Fibroblast of villous mesenchyme (primary cell): ENCODE measurements around the gene HMGB2. TPM values are rescaled to one million over a fixed set of nuclear protein-coding genes. Genes with fewer than 3 reads are reported as not detected.

ENCODE experiments used
- DNase-seq: peaks from one replicate; pipeline ENCODE4 v3.0.0-alpha.2; 2010; ENCODE audit warnings: low read depth
- H3K4me3 ChIP-seq: 2 replicates; pipeline ENCODE4 v1.5.1; 2011; ENCODE audit warnings: low read depth, mild to moderate bottlenecking, low read length
- CTCF ChIP-seq: IDR thresholded peaks from 2 replicates; pipeline ENCODE4 v1.5.1; 2012; ENCODE audit warnings: low read depth, mild to moderate bottlenecking, low read length; ENCODE audit not compliant: insufficient read depth
- total RNA-seq: library from RNA; depleted of rRNA; stranded (reverse); fragments of >200 nt; gene quantifications from 2 replicates; pipeline ENCODE4 v1.2.3, GENCODE V29; 2012

The HMGB2 gene
- total RNA-seq, 1 donor: 60.0 TPM

GRCh38 chr4:173291899-173292298 lies 42.3 kb downstream of the HMGB2 start:
- no peak overlapping the region for H3K4me3 ChIP-seq
- no peak for TF ChIP-seq CTCF
- DNase-seq: no peak

GRCh38 chr4:173289353-173289727 lies 44.8 kb downstream of the HMGB2 start:
- peak; percentile 41 for DNase-seq
- no peak for TF ChIP-seq CTCF
- peak overlapping the region; percentile 56 for H3K4me3 ChIP-seq

GRCh38 chr4:173288698-173289352 lies 45.3 kb downstream of the HMGB2 start:
- peak; percentile 17 for DNase-seq
- no peak for TF ChIP-seq CTCF
- peak overlapping the region; percentile 56 for H3K4me3 ChIP-seq

GRCh38 chr4:173288296-173288695 lies 45.9 kb downstream of the HMGB2 start:
- TF ChIP-seq CTCF: peak; percentile 71
- peak; percentile 75 for DNase-seq
- no peak overlapping the region for H3K4me3 ChIP-seq

- H3K4me3 ChIP-seq: no peak overlapping the region
- no peak for TF ChIP-seq CTCF
- DNase-seq: no peak
Measured at GRCh38 chr4:173287486-173287885, 46.7 kb downstream of the HMGB2 start.

- no peak for TF ChIP-seq CTCF
- no peak for DNase-seq
- no peak overlapping the region for H3K4me3 ChIP-seq
Measured at GRCh38 chr4:173284463-173284862, 49.7 kb downstream of the HMGB2 start.

DNA sequence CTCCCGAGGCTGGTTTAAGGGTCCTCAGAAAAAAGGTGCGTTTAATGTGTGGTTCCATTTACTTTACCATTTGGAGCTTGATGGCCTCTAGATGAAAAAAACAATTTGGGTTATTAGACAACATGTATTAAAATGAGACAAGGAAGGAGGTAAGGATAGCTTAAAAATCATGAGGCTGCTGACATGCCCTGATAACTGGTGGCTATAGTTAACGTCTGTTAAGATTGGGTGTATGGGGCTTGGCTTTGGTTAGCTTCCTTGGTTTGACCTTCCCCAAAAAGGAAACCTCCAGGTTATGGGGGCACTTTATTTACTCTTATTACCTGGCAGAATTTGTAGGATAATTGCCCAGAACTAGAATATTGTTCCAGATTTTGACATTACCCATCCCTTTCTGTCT lies 51.5 kb downstream of the HMGB2 start:
- TF ChIP-seq CTCF: no peak
- DNase-seq: no peak
- H3K4me3 ChIP-seq: no peak overlapping the region
